ENCODE measurements around the gene RPLP1.

Gene RPLP1

DNA sequence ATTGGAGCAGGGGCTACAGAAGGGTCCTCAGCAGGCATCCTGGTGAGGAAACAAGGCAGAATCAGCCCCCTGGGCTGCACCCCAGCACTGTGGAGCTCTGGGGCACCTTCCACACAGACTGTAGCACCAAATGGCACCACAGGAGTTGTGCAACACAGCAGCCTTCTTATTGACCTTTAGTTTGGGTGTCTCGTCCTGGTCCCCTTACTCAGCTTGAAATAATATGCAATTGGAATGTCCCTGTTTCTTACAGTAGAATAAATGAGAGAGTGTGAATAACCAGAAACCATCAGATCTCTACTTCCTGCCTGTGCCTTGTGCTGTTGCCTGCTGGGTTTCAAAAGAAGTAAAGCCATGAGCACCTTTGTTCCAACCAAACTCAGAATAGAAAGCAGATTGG lies 44.5 kb downstream of the RPLP1 start:
- DNase-seq (ENCODE audit: low read depth in 2 of 2) = no peak

DNA sequence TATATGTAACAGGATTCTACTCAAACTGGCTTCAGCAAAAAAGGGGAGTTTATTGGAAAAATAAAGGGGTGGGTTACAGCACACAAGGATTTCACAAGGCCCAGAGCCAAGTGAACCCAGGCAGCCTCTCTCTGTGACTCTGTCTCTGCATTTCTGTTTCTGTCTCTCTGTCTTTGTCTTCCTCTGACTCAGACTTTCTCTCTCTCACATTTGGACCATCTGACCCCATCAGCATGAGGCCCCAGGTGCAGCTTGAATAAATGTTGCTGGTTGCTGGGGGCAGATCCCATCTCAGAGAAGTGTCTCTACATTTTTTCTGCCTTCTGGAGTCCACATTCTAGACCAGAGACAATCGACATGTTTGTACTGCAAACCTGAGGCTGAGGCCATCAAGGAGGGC lies 45.0 kb downstream of the RPLP1 start:
- no peak for DNase-seq (ENCODE audit: low read depth in 2 of 2)

DNA sequence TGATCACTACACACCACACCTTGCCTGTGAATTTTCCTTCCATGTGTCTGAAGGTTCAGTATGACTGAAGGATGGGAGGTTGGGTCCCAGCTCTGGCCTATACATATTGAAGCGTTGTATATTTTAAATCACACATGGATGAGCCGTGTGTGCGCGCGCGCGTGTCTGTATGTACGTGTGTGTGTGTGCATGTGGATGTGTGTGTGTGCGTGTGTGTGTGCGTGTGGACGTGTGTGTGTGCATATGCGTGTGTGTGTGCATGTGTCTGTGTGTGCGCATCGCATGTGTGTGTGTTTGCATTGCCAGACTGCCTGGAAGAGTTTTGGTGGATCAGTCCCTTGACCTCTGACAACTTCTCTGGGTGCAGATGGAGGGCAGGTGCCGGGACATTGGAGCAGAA lies 45.7 kb downstream of the RPLP1 start:
- DNase-seq (ENCODE audit: low read depth in 2 of 2) = no peak

DNA sequence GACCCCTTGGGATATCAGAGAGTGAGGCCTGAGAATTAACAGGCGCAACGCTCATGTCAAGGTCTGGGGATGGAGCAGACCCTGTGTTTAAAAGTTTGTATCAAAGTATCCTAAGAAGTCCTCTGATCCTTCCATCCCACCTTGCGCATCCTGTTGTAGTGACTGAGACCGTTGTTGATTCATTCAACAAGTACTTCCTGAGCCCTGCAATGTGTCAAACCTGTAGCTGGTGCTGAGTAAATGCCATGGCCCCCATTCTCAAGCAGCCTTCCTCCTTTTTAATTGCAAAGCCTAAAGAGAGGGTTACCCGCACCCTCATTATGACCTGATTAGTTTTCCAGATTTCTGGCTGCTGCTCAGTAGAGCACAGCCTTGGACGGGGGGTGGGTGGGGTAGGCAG lies 46.4 kb downstream of the RPLP1 start:
- no peak for DNase-seq (ENCODE audit: low read depth in 2 of 2)

DNA sequence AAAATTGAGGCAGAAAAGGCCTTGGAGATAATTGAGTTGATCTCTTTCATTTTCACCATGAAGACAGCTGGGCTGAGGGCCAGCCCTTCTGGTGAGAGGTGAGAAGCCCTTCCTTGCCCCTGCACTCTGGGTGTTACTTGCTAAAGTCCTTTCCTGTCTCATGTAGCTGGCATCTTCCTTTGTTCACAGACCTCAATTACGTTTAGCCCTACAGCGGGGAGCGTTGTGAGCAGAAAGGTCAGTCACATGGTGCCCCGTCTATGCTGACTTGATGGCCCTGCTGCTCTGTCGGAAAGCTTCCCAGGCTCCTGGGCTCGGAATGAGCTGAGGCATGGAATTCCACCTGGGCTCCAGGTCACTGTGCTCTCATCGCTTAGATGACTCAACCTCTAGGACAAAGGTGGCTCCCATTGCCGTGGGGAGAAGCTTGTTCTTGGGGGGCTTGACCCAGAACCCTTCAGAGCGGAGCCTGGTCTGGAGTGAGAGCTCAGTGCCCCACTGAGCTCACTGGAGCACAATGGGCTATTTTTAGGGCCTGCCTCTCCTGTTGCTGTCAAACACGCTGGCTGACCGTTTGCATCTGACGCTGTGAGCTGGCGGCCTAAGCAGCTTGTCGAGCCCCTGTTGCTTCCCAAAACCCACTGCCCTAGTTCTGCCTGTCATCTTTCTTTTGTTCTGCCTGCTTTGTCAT lies 47.0 kb downstream of the RPLP1 start:
- no peak for DNase-seq (ENCODE audit: low read depth in 2 of 2)

DNA sequence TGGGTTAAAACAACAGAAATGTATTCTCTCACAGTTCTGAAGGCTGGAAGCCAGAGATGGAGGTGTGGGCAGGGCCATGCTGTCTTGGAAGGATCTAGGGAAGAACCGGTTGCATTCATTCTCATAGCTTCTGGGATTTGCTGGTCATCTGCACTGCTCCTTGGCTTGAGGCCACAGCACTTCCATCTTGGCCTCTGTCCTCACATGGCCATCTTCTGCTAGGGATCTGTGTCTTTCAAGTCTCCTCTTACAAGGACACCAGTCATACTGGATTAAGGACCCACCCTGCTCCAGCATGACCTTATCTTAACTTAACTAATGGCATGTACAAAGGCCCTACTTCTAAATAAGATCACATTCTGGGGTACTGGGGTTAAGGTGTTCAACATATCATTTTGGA lies 47.7 kb downstream of the RPLP1 start:
- DNase-seq (ENCODE audit: low read depth in 2 of 2) = no peak

DNA sequence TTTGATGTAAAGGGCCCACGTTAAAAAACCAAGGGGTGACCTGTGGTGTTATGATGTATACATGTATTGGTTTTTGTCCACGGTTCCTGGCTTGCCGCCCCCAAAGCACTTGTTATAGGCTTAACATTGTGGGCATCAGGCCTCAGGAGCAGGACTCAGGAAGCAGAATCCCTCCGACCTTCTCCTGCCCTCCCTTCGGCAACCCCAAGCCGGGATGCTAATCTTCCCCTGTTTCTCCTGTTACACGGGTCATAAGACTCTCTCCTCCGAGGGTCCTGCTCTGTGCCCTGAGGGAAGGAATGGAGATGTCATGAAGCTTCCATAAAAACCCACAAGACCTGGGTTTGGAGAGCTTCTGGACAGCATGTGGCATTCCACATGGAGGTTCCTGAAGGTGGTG lies 48.8 kb downstream of the RPLP1 start:
- no peak for DNase-seq (ENCODE audit: low read depth in 2 of 2)

DNA sequence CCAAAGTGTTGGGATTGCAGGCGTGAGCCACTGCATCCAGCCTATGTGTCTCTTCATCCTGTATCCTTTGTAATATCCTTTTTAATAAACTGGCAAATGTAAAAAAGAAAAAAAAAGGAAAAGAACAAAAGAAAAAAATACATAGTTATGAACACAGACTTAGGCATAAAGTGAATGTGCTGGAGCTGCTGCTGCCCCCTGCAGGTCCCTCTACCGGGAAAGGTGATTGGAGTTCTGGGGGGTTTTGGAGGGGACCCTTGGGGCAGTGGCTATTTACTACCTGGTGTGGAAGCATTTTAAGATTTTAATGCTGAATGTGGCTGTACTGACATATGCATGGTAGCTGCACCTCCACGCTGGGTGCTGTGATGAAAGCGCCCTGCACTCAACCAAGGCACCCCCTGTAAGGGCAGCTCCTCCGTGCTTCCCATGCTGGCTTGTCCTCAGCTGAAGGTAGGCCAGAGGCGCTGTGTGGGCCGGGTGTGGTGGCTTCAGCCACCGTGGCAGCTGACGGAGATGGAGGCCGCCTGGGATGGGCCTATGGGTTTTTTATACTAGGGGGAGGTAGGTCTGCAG lies 49.9 kb downstream of the RPLP1 start:
- DNase-seq (ENCODE audit: low read depth in 2 of 2) = no peak

DNA sequence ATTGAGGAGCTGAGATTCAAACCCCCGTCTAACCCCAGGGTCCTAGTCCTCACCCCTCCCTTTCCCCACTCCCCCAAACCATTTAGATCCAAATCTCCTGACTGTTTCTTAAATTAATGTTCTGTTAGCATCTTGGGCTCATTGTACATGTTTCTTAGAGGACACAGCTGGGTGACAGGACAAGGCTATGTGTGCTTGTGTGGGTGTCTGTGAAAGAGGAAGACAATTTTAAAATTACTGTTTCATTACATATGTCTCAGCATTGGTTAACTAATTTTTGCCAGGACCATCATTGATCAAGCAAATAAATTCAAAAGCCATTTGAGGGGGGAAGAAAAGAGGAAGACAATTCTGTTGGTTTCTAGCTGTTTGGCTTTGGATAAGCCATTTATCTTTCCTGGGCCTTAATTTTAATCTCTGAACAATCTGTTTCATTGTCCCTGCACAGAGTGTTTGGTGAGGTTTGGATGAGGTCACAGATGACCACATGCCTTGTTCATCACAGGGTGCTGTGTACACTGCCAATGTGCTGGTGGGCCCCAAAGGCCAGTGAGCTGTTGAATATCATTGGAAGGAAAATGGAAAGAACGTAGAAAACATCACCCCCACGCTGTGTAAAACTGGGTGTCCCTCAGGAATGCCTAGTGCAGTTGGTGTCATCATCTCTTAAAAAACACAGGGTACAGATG lies 51.9 kb downstream of the RPLP1 start:
- DNase-seq (ENCODE audit: low read depth in 2 of 2) = no peak
